ENCODE measurements around the gene KCNQ1. TPM values are rescaled to one million over a fixed set of nuclear protein-coding genes. Genes with fewer than 3 reads are reported as not detected.
A peak's percentile ranks its signal among the peaks of the same experiment; 100 is the strongest.

KCNQ1 gene
- total RNA-seq, 1 donor from 2014 or later, result 1.6 TPM

- H3K36me3 ChIP-seq (ENCODE audit: control insufficient read depth, insufficient read depth, low read length), result no peaks in the 10 kb centered on the region
- DNase-seq (ENCODE audit: low read depth) (no peak), FAIRE-seq (no peak)
- TF ChIP-seq, protein P1, sequence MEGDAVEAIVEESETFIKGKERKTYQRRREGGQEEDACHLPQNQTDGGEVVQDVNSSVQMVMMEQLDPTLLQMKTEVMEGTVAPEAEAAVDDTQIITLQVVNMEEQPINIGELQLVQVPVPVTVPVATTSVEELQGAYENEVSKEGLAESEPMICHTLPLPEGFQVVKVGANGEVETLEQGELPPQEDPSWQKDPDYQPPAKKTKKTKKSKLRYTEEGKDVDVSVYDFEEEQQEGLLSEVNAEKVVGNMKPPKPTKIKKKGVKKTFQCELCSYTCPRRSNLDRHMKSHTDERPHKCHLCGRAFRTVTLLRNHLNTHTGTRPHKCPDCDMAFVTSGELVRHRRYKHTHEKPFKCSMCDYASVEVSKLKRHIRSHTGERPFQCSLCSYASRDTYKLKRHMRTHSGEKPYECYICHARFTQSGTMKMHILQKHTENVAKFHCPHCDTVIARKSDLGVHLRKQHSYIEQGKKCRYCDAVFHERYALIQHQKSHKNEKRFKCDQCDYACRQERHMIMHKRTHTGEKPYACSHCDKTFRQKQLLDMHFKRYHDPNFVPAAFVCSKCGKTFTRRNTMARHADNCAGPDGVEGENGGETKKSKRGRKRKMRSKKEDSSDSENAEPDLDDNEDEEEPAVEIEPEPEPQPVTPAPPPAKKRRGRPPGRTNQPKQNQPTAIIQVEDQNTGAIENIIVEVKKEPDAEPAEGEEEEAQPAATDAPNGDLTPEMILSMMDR (IDR thresholded peaks at IDR 0.05; ENCODE audit: insufficient read depth, low read length, severe bottlenecking), result no peak
- no peak overlapping the region for H3K4me3 ChIP-seq (ENCODE audit: low read depth, low read length)
- peaks cover 4% of the 10 kb centered on the region for H3K27me3 ChIP-seq (ENCODE audit: control insufficient read depth, insufficient read depth, low read length)
These were observed 36.1 kb upstream of the KCNQ1 start for GRCh38 chr11:2408671-2409070.

DNA sequence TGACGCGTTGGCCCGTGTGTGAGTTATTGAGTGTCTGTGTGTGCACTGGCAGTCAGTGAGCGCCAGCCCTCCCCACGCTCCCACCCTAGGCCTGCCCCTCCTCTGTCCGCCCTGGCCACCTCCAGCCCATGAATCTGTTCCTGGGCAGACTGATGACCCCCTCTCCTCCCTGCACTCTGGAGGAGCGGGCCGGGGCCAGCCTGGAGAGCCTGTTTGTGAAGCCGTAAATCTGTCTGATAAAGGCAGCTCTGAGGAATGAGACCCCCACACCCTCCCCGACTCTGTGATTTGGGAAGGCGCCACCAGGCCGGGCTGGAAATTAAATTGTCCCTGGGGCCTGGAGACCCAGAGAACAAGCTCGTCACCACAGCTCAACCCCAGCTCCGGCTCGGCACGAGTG is 35.7 kb upstream of the KCNQ1 start:
- no peak for DNase-seq (ENCODE audit: low read depth)
- TF ChIP-seq, protein P1 (IDR thresholded peaks at IDR 0.05; ENCODE audit: insufficient read depth, low read length, severe bottlenecking), result no peak
- no peaks in the 10 kb centered on the region for H3K36me3 ChIP-seq (ENCODE audit: control insufficient read depth, insufficient read depth, low read length)
- H3K4me3 ChIP-seq (ENCODE audit: low read depth, low read length), result no peak overlapping the region
- FAIRE-seq, result no peak
- peaks cover 4% of the 10 kb centered on the region for H3K27me3 ChIP-seq (ENCODE audit: control insufficient read depth, insufficient read depth, low read length)

GRCh38 chr11:2409611-2410468 is 35.0 kb upstream of the KCNQ1 start:
- Histone ChIP-seq H3K27me3 (ENCODE audit: control insufficient read depth, insufficient read depth, low read length) (peaks cover 4% of the 10 kb centered on the region), H3K4me3 (ENCODE audit: low read depth, low read length) (no peak overlapping the region), H3K36me3 (ENCODE audit: control insufficient read depth, insufficient read depth, low read length) (no peaks in the 10 kb centered on the region)
- DNase-seq (ENCODE audit: low read depth), result no peak
- TF ChIP-seq, protein P1 (IDR thresholded peaks at IDR 0.05; ENCODE audit: insufficient read depth, low read length, severe bottlenecking), result no peak
- no peak for FAIRE-seq

DNA sequence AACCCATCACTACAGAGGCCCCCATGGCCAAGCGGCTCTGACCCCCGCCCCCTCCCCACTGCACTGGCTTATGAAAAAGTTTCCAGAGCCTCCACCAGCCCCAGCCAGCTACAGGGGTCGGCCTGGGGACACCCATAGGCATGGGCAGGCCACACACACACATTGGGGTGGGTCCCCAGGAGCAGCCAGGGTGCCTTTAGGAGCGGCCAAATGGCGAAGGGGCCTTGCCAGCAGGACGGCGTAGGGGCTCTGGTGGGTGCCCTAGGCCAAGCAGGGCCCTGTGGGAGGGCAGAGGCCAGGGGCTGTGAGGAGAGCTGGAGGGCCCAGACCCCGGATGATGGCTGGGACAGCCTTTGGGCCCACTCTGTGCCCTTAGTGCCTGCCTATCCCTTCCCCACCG is 34.2 kb upstream of the KCNQ1 start:
- DNase-seq (ENCODE audit: low read depth), result no peak
- peaks cover 4% of the 10 kb centered on the region for H3K27me3 ChIP-seq (ENCODE audit: control insufficient read depth, insufficient read depth, low read length)
- TF ChIP-seq, protein P1 (IDR thresholded peaks at IDR 0.05; ENCODE audit: insufficient read depth, low read length, severe bottlenecking), result no peak
- no peak overlapping the region for H3K4me3 ChIP-seq (ENCODE audit: low read depth, low read length)
- no peaks in the 10 kb centered on the region for H3K36me3 ChIP-seq (ENCODE audit: control insufficient read depth, insufficient read depth, low read length)
- FAIRE-seq, result no peak

DNA sequence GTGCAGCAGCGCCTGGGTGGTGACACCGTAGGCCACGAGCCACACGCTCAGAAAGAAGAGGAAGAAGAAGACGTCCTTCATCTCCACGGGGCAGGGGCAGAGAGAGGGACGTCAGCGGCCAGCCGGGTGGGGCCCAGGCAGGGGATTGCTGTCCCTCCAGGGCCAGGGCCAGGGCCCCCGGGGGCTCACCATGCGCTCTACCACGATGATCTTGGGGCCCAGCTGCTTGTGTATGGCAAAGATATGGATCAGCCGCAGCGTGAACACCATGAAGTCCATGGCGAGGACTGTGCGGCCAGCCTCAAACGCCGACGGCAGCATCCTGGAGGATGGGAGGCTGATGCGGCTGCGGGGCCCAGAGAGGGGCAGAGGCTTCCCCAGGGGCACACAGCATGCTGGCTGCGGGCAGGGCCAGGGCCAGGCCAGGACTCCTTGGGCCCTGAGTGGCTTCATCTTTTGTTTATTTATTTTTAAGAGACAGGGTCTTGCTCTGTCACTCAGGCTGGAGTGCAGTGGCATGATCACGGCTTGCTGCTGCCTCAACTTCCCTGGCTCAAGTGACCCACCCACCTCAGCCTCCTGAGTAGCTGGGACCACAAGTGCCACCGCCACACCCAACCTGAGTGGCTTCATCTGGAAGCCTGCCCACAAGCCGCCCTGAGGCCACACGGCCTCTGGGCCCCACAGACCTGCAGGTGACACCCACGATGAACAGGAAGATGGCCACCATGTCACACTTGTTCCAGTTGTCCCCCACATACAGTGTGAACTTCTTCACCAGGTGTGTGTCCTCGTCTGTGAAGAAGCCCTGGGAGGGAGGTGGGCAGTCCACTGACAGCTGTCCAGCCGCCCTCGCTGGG is 33.1 kb upstream of the KCNQ1 start:
- no peak overlapping the region for H3K4me3 ChIP-seq (ENCODE audit: low read depth, low read length)

More for the DNA sequence above, 33.1 kb upstream of the KCNQ1 start:
- TF ChIP-seq, protein P1 (IDR thresholded peaks at IDR 0.05; ENCODE audit: insufficient read depth, low read length, severe bottlenecking), result no peak
- Histone ChIP-seq H3K27me3 (ENCODE audit: control insufficient read depth, insufficient read depth, low read length) (peaks cover 4% of the 10 kb centered on the region), H3K36me3 (ENCODE audit: control insufficient read depth, insufficient read depth, low read length) (no peaks in the 10 kb centered on the region)
- DNase-seq (ENCODE audit: low read depth) (no peak), FAIRE-seq (peak; percentile 60)

All from bronchial epithelial cell (primary cell).